Measurements from ENCODE around the gene BBS2.

BBS2 gene

GRCh38 chr16:56475201-56475600 lies 44.6 kb downstream of the BBS2 start:
- no peak for DNase-seq

- DNase-seq, result no peak
Measured at GRCh38 chr16:56470666-56471065, 49.2 kb downstream of the BBS2 start.

GRCh38 chr16:56470232-56470631 lies 49.6 kb downstream of the BBS2 start:
- no peak for DNase-seq

GRCh38 chr16:56469748-56470147 lies 50.1 kb downstream of the BBS2 start:
- DNase-seq, result no peak

GRCh38 chr16:56468800-56469199 lies 51.0 kb downstream of the BBS2 start:
- DNase-seq, result no peak

- DNase-seq, result no peak
Measured at GRCh38 chr16:56466344-56466743, 53.5 kb downstream of the BBS2 start.

GRCh38 chr16:56463153-56463552 lies 56.7 kb downstream of the BBS2 start:
- DNase-seq, result no peak

GRCh38 chr16:56462064-56462796 lies 57.6 kb downstream of the BBS2 start:
- no peak for DNase-seq

- DNase-seq, result no peak
Measured at GRCh38 chr16:56460101-56460500, 59.7 kb downstream of the BBS2 start.

- DNase-seq, result no peak
Measured at GRCh38 chr16:56457927-56458470, 61.8 kb downstream of the BBS2 start.

- DNase-seq, result no peak
Measured at GRCh38 chr16:56451753-56452689, 67.8 kb downstream of the BBS2 start.

GRCh38 chr16:56450986-56451752 lies 68.7 kb downstream of the BBS2 start, which contains the start of the genes NUDT21 and OGFOD1:
Gene NUDT21 (minus strand): TSS chr16:56451332. CDS start chr16:56451202, 130 bp downstream.
Gene OGFOD1 (plus strand): TSS chr16:56451554. CDS start chr16:56451613, 59 bp downstream.
- DNase-seq, result peak; percentile 95

GRCh38 chr16:56450275-56450985 lies 69.4 kb downstream of the BBS2 start:
- DNase-seq, result no peak

- DNase-seq, result no peak
Measured at GRCh38 chr16:56448005-56448404, 71.8 kb downstream of the BBS2 start.

GRCh38 chr16:56447286-56447685 lies 72.5 kb downstream of the BBS2 start:
- no peak for DNase-seq

GRCh38 chr16:56438038-56438437 lies 81.8 kb downstream of the BBS2 start:
- no peak for DNase-seq

- DNase-seq, result no peak
Measured at GRCh38 chr16:56436258-56436657, 83.6 kb downstream of the BBS2 start.

Data from stimulated activated CD4-positive, alpha-beta T cell treated with anti-CD3 and anti-CD28 coated beads, Interleukin-1b, Interleukin-23, amount 100 ng/mL, for 48 hours (primary cell).